HL-60/S4 treated with phorbol 12-myristate 13-acetate at 8.2 ng/mL for 4 days and 3 days (cell line): ENCODE data around the gene CREBBP.

Experiments used
- in situ Hi-C: fragments of 300-500 bp; cut with MboI; formaldehyde crosslinking; loops from 2 replicates; pipeline ENCODE4 v1.15.0; 2022; ENCODE audit warnings: low sequenced_read_pairs

The CREBBP gene

GRCh38 chr16:3857189-3858043 is 23.1 kb downstream of the CREBBP start:
- in situ Hi-C loops = no loop called here

GRCh38 chr16:3856367-3857141 is 24.0 kb downstream of the CREBBP start:
- in situ Hi-C loops = no loop called here

- in situ Hi-C loops = no loop called here
Observed at GRCh38 chr16:3854750-3855541, 25.6 kb downstream of the CREBBP start.

- in situ Hi-C loops = no loop called here
Observed at GRCh38 chr16:3850544-3850899, 30.0 kb downstream of the CREBBP start.

GRCh38 chr16:3849751-3850543 is 30.6 kb downstream of the CREBBP start:
- in situ Hi-C loops = no loop called here

- in situ Hi-C loops = no loop called here
Observed at GRCh38 chr16:3846595-3847091, 33.9 kb downstream of the CREBBP start.

- in situ Hi-C loops = no loop called here
Observed at GRCh38 chr16:3846087-3846486, 34.4 kb downstream of the CREBBP start.

- in situ Hi-C loops = no loop called here
Observed at GRCh38 chr16:3842994-3843393, 37.5 kb downstream of the CREBBP start.

GRCh38 chr16:3841729-3842508 is 38.6 kb downstream of the CREBBP start:
- in situ Hi-C loops = no loop called here

GRCh38 chr16:3839402-3840184 is 40.9 kb downstream of the CREBBP start:
- in situ Hi-C loops = no loop called here

GRCh38 chr16:3838600-3839401 is 41.7 kb downstream of the CREBBP start:
- in situ Hi-C loops = no loop called here

GRCh38 chr16:3837851-3838586 is 42.5 kb downstream of the CREBBP start:
- in situ Hi-C loops = no loop called here

GRCh38 chr16:3836641-3837040 is 43.9 kb downstream of the CREBBP start:
- in situ Hi-C loops = no loop called here

- in situ Hi-C loops = no loop called here
Observed at GRCh38 chr16:3835089-3835602, 45.4 kb downstream of the CREBBP start.

GRCh38 chr16:3832668-3833067 is 47.8 kb downstream of the CREBBP start:
- in situ Hi-C loops = no loop called here

- in situ Hi-C loops = no loop called here
Observed at GRCh38 chr16:3830625-3831254, 49.8 kb downstream of the CREBBP start.
